Activated gamma-delta T cell treated with Interleukin-2 at 50 U/mL for 16 hours (primary cell): Measurements from ENCODE around the gene LAMP1.
"Not testable (repeated sequence)": the region's sequence is repeated elsewhere in the genome, so short reads cannot be mapped to it uniquely, and the experiment has no call there.

ENCODE experiments used
- DNase-seq: peaks from one replicate; pipeline ENCODE4 v3.0.0-alpha.2; 2020

Gene LAMP1

DNA sequence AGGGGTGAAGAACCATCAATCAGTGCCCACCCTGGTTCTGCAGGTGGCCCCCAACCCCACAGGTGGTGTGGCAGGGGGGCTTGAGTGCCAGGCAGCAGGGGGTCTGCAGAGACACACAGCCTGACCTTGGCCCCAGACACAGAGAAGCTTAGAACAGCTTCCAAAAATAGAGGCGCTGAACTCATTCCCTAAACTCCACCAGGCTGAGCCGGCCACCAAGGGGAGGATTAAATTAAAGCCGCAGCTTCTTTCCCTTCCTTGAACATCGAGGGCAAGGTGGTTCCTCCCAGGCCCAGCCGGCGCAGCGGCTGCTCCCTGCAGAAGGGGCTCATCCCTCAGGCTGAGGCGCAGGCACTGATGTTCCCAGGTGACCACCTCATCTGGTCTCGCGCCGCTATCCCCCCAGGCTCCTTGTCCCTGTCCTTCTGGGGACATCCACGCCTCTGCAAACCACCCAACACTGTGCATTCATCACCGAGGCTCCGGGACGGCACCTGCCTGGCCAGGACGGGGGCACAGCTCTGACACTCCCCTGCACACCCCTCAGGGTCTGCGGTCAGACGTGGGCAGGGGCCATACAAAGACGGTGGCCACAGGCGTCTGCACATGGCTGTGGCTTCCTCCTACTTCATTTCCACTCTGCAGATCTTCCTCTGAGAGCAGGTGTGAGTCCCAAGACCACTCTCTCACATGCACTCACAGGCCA is 30.9 kb downstream of the LAMP1 start:
- no peak for DNase-seq

DNA sequence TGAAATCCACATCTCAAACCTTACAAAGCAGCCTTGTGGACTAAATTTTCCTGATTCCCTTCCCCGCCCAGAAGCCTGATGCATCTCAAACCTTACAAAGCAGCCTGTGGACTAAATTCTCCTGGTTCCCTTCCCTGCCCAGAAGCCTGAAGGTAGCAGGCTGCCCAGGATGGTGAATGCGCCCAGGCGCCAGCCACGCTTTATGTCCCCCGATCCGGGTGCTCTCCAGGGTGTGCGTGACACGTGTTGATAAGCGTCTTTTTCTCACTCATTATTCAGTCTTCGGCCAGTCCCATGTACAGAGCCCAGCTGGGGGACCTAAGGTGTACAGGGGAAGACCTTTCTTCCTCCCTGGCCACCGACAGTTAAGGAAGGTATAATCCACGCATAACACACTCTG is 31.8 kb downstream of the LAMP1 start:
- no peak for DNase-seq

- DNase-seq, result no peak
Measured at GRCh38 chr13:113329656-113330312, 32.7 kb downstream of the LAMP1 start.

GRCh38 chr13:113332615-113333014 is 35.6 kb downstream of the LAMP1 start:
- no peak for DNase-seq

DNA sequence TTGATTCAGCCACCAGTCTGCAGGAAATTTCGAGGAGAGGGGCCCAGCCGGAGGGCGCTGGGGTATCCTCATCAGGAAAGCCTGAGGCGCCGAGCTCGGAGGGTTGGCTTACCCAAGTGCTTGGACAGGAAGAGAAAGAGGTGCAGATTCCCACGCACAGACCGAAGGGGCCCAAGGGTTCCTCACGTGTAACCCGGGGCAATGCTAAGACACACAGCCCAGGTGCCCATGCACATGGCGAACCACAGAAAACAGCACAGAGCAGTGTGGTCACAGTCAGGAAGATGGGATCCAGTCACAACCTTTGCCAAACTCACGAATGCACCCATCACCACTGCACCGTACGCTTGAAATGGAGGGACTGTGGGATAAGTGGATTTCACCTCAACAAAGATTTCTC is 36.0 kb downstream of the LAMP1 start:
- DNase-seq, result no peak

DNA sequence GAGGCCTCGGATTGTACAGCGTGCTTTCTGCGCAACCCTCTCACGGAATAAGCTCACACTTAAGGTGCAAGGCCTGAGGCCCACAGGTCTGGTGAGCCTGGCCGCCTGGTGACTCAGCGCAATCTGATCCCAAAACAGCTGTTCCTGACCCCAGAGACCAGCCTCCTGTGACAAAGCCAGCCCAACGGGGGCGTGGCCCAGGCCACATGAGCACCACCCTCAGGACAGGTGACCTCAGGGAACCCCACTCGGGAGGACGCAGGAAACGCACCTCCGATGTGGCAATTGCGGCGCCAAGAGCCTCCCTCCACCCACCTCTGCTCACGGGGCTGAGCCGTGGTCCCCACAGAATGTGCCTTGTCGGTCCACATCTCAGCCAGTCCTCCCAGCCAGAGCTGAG is 40.5 kb downstream of the LAMP1 start:
- no peak for DNase-seq

DNA sequence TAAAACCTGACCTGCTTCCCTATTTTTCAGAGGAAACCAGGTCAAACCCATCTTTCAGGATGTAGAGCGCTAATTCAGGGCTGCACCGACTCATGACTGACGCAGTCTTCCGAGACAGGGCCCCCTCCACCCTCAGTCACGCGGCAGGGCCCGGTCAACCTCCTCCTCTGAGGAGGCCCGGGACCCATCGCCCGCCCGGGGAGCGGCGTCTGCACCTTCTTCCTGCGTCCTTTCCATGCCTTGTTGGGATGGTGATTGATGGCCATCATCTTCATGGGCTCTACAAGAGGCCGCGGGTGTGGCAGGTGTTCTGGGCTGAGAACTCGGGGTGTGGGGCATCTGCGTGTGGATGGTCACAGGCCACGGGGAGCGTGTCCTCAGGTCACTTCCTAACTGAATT is 40.9 kb downstream of the LAMP1 start:
- no peak for DNase-seq

GRCh38 chr13:113338451-113338850 is 41.4 kb downstream of the LAMP1 start:
- DNase-seq, result no peak

DNA sequence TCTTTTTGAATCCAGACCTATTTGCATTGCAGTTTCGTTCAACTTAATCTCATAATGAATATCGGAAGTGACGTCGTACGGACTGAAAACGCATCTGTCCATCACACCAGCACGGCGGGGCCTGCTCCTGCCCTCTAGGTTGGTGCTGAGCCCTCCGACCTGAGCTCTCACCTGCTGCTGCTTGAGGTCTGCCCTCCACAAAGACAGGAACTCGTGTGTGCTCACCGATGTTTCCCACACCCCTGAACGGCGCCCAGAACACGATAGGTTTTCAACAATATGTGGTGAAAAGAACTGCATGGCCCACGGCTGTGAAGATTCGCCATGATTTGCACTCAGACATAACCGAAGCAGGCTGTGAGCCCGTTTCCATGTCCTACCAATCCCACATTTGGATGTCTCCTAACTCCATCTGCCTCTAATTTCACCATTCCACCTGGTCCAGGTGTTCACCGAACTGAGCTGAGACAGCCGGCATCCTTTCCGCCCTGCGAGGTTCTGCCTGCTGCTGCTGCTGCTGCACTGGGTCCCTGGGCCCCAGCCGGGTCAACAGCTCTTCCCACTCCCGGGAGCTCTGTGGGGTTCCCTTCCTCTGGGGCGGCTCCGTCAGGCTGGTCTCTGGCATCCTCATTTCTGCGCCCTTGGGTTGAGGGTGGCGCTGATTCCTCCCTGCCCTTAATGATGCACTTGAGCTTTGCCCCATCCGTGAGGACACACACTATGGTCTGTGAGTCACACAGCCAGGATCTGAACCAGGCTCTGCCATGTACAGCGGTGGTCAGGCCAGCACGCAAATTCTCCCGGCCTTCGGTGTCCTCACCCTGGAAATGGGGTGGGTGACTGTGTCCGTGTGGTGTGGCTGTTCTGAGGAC is 46.0 kb downstream of the LAMP1 start:
- no peak for DNase-seq

DNA sequence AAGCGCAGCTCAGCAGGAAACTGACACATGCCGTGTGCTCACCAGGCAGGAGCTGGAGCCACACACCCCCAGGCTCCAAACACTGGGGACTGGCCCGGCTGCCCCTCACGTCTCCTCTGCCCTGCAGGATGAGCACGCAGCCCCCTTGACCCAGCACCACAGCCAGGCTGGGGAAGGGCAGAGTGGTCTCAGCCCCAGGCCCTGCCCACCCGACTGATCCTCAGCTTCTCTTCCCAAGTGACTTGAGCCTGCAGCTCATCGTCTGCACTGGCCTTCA is 46.6 kb downstream of the LAMP1 start:
- DNase-seq, result no peak

- DNase-seq, result no peak
Measured at GRCh38 chr13:113345486-113345885, 48.4 kb downstream of the LAMP1 start.

- DNase-seq, result not testable (repeated sequence)
Measured at GRCh38 chr13:113347736-113348225, 50.7 kb downstream of the LAMP1 start.

GRCh38 chr13:113348591-113348990 is 51.6 kb downstream of the LAMP1 start:
- no peak for DNase-seq

GRCh38 chr13:113349050-113349449 is 52.0 kb downstream of the LAMP1 start:
- DNase-seq, result no peak

DNA sequence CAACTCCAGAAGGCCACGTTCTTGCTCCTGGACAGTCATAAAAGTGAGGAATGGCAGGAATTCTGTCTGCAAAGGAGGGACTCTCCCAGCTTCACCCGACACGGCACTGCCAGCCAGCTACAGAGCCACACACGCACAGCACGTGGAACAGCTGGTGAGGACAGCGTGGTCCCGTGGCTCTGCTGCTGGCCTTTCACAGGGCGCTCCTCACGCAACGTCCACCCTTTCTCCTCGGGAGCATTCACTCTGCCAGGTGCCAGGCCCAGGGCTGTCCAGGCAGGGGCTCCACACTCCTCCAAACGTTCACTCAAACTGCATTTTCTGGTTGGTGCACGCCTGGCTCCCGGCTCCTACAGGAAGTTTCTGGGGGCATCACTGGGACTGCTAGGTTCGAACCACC is 52.5 kb downstream of the LAMP1 start:
- no peak for DNase-seq

- no peak for DNase-seq
Measured at GRCh38 chr13:113350065-113350937, 53.3 kb downstream of the LAMP1 start.

GRCh38 chr13:113350938-113351335 is 53.9 kb downstream of the LAMP1 start:
- no peak for DNase-seq

- DNase-seq, result no peak
Measured at GRCh38 chr13:113351514-113352026, 54.5 kb downstream of the LAMP1 start.

DNA sequence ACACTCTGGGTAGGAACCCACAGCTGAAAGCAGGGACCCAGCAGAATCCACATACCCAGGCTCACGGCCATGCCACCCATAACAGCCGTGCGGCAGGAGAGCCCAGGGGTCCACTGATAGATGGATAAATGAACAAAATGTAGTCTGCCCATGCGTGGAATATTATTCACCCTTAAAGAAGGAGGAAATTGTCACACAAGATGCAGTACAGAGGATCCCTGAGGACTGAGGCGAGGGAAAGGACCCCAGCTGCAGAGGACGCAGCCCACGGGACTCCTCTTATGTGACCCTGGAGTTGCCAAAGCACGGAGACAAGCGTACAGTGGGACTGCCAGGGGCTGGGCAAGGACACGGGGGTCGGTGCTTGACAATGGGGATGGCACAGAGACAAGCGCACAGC is 56.2 kb downstream of the LAMP1 start:
- DNase-seq, result no peak

GRCh38 chr13:113354831-113355610 is 58.0 kb downstream of the LAMP1 start:
- DNase-seq, result no peak

GRCh38 chr13:113355621-113356020 is 58.6 kb downstream of the LAMP1 start:
- DNase-seq, result no peak

DNA sequence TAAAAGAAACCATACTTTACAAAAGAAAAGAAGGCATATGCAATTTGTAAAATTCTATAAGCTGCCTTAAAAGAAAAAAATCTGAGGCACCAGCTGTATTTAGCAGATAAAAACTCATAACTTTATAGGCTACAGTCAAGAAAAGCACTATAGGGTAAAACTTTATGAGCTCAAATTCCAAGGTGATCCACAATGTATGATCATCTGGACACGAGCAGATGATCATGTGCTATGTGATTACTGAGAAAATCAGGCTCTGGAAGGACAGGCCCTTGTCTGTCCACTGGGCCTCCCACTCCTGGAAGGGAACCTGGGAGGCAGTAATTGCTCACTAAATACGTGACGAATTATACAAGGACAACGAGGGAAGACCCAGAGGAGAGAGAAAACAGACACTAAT is 59.6 kb downstream of the LAMP1 start:
- DNase-seq, result no peak
